ENCODE data around the gene DNAL1.

The DNAL1 gene

DNA sequence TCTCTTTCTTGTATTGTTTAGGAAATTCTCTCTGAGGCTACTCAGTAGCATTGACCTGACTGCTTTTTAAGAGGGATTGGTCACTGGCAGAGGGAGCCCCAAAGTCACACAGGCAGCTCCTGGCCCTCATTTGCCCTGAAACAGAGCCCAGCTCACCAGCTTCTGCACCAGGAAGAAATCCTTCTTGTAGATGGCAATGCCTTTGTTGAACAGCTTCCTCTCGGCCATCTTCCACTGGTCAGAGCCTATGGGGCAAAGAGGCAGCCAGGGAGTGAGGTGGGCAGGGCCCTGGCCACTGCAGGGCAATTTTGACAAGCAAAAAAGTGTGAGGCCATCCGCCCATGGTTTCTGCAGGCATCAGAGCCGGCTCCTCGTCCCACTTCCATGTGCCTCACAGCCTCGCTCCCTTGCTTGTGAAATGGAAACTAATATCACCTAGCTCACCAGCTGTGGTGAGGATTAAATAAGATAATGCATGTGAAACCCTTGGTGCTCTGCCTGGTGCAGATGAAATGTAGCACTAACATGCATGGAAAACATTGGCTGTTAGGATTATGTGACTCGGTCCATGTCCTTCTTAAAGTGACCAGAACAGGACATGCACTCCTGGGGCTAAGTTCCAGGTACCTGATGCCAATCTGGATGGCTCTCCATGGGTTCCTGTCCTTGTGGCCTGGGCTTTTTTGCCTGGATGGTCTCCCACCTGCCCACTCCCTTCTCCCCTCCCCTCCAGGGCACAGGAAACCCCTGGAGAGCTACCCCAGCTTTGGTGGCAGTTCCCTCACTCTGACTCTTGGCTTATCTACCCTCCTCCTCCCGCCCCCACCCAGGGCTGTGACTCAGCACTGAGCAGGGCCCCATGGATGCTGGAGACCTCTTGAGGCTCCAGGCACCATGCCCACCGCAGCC, 80.6 kb downstream of the DNAL1 start:
- peak; percentile 10 for DNase-seq

DNA sequence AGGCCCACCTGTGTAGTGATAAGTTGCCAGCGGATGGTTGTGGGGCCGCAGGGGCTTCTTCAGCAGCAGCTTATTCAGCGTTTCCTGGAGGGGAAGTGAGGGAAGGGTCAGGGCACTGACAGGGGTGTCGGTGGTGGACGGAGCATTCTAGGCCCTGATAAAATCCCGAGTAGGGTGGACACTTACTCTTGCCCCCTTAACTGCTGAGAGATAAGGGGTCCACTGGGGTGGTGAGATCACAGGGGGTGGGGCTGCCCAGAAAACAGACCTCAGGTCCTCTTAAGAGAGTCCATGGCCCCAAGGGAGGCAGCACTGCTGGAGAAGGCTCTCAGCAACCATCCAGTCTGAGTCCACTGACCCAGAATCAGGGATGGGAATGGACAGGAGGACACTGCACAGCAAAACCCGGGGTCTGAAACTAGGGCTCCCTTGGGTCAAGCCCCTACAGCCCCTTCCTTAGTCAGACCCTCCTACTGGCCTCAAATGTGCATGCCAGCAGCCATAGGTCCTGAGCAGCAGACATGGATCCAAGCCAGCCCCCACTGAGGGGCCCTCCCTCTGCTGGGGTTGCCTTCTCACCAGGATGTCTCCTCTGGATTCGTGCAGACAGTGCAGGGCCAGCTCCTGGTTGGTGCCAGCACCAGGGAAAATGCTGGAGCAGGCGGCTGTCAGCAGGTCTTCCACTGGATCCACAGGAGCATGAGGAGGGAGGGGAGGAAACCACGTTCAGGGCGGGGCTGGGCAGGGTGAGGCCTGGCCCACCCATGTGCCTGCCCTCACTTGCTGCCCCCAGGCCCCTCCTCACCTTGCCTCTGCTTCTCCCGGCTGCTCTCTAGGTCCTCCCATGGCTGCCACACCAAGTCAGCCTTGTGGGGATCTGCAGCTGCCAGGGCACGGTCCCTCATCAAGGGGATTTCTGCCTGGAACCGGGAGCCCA, 81.5 kb downstream of the DNAL1 start:
- DNase-seq = peak; percentile 38

GRCh38 chr14:73727166-73727565, 82.4 kb downstream of the DNAL1 start:
- peak; percentile 35 for DNase-seq

GRCh38 chr14:73728717-73729330, 84.0 kb downstream of the DNAL1 start:
- peak; percentile 83 for DNase-seq

- peak; percentile 39 for DNase-seq
Measured at GRCh38 chr14:73729556-73730265, 84.9 kb downstream of the DNAL1 start.

GRCh38 chr14:73731111-73731510, 86.3 kb downstream of the DNAL1 start:
- no peak for DNase-seq

- DNase-seq = peak; percentile 1
Measured at GRCh38 chr14:73732006-73732405, 87.2 kb downstream of the DNAL1 start.

DNA sequence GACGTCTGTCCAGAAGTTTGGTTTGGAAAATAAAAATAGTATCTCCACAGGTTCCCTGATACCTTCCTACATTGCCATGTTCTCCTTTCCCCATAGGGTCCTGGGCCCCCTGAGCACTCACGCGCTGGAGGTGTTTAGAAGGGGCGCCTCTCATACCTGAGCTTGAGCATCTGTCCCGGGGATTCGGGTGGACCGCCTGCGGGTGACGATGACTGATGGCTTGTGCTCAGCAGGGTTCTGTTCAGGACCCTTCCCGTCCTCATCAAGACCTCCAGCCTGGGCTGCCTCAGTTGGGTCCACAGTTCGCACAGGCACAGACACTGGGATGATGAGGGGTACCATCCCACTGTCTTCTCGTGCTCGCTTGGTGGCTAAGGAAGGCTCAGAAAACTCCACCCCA, 92.1 kb downstream of the DNAL1 start:
- DNase-seq = peak; percentile 7

DNA sequence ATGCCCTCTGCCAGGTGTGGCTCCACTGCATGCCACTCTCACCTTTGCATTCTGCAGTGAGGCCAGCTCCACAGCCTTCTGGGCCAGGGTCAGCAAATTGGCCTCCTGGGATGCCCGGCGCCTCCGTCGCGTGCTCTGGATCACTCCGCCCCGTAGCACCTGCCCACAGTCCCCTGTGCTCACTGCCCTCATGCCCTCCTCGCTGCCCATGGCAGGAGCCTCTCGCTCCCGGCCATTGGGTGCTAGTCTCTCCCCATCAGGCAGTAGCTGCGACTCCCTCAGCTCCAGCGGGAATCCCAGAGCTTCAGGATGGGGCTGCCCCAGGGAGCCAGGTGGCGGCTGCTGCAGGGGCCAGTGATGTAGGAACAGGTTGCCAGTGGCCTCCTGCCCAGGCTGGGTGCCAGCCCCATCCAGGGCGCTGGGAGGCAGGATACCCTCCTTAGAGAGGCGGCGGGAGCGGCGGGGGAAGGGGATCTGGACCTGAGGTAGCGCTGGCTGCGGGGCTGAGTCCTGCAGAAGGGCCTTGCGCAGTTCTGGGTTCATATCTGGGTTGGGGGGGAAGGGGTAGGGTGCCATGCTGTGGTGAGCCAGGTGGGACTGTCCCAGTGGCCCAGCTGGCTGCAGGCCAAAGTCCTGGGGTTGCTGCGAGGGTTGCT, 93.9 kb downstream of the DNAL1 start:
- peak; percentile 28 for DNase-seq

- peak; percentile 16 for DNase-seq
Measured at GRCh38 chr14:73739174-73739898, 94.5 kb downstream of the DNAL1 start.

- no peak for DNase-seq
Measured at GRCh38 chr14:73739899-73740617, 95.3 kb downstream of the DNAL1 start.

- DNase-seq = no peak
Measured at GRCh38 chr14:73740618-73741326, 96.0 kb downstream of the DNAL1 start.

DNA sequence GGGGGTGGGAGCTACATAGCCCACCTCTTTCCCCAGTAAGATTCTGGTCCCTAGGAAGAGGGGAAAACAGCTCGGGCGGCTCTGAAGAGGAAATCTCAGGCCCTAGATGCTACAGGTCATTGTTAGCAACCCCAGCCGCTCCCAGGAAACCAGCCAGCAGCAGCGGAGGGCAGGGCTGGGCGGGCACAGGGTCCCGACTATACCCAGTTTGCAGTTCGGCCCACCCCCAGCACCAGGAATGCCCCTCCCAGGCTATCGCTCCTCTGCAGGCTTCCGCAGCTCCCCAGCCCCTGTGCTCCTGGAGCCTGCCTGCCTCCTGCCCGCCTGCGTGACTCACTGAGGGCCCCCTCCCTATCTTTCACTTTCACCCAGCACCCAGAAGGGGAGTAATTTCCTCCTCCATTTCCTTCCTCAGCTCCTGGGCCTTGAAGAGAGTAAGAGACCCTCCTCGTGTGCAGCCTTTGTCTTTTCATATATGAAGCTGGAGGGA, 96.6 kb downstream of the DNAL1 start:
- peak; percentile 63 for DNase-seq

- DNase-seq = peak; percentile 41
Measured at GRCh38 chr14:73741876-73742519, 97.2 kb downstream of the DNAL1 start.

- peak; percentile 27 for DNase-seq
Measured at GRCh38 chr14:73742520-73743238, 97.9 kb downstream of the DNAL1 start.

- DNase-seq = peak; percentile 53
Measured at GRCh38 chr14:73743431-73743931, 98.7 kb downstream of the DNAL1 start.

DNA sequence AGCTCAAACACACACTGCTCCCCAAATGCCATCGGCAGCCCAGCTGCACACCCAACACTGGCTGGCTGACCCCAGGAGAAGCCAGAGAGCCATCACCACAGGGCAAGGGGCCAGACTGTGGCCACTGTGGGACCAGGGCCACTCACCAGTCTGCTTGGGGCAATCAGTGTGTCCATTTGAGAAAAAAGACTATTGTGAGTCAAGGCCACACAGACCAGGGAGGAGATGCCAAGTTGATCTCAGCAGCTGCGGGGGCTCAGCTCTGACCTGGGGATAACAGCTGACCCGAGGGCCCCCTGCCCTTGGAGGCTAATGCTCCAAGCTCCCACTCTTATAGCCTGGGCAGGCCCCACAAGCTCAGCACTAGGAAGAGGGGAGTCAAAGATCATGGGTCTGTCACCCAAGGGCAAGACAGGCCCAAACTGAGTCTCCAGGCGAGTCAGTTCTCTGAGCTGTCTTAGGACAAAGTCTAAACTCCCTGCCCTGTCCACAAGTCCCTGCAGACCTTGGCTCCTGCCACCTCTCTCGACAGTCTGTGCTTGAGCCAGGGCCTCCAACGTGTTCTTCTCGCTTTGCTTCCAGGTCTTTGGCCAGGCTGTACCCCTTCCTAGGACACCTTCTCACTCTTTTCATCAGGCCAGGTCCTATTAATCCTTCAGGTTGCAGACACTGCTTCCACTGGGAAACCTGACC, 99.5 kb downstream of the DNAL1 start:
- peak; percentile 42 for DNase-seq

Data from left hindlimb (tissue), 1 donor.